COR-L47 (cell line): ENCODE results near the gene FAAP100.

Experiments
- DNase-seq: peaks from one replicate; lab custom pipeline; 2025; lab: John Stamatoyannopoulos, UW

FAAP100 gene

DNA sequence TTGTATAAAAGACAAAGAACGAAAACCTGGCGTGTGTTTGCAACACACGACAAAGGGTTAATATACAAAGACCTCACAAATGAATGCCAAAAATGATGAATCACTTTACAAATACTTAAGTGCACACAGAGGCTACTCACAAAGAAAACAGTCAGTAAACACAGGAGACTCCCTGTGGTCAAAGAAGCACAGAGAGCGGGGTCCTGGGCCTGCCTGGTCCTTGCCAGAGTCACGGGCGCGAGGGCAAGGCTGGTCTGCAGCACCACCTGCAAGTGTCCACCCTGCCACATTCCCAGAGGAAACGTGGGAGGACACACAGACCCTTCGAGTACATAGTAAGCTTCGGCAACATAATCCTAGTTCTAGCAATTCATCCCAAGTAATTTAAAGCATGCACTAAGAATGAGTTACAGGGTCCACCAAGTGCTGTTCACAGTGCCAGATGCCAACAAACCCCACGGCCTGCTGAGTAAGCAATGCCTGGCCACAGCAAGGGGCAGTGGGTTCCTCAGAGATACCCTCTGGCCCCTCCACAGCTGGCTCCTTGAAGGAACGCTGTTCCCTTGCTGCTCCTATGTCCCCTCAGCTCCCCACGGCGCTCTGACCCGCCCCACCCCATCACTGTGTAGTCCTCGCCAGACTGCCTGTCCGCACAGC is 24.6 kb upstream of the FAAP100 start:
- peak; percentile 48 for DNase-seq

DNA sequence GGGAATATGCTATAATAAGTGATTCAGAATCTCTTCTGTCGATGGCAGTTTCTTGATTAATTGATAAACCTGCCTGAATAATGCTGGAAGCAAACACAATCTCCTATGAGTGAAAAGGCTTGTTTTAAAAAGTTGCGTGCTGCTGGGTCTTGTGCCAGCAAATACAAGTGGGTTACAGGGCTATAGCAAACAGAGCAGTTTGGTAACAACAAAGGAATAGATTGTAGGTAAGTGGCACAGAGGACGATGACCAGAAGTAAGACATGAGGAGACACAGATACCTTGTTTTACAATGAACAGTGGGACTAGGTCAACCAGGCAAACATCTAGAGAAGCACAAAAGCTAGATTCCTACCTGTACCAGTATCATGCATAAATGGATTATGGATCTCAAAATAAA is 23.7 kb upstream of the FAAP100 start:
- DNase-seq = no peak

DNA sequence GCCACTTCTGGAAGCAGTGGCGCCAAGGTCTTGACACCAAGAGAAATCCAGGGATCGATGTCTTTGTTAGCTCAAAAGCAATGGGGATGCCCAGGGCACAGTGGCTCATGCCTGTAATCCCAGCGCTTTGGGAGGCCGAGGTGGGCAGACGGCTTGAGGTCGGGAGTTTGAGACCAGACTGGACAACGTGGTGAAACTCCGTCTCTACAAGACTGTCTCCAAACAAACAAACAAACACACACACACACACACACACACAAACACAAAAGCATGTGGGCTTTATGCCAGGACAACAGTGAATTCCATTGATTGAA is 22.4 kb upstream of the FAAP100 start:
- DNase-seq = no peak

DNA sequence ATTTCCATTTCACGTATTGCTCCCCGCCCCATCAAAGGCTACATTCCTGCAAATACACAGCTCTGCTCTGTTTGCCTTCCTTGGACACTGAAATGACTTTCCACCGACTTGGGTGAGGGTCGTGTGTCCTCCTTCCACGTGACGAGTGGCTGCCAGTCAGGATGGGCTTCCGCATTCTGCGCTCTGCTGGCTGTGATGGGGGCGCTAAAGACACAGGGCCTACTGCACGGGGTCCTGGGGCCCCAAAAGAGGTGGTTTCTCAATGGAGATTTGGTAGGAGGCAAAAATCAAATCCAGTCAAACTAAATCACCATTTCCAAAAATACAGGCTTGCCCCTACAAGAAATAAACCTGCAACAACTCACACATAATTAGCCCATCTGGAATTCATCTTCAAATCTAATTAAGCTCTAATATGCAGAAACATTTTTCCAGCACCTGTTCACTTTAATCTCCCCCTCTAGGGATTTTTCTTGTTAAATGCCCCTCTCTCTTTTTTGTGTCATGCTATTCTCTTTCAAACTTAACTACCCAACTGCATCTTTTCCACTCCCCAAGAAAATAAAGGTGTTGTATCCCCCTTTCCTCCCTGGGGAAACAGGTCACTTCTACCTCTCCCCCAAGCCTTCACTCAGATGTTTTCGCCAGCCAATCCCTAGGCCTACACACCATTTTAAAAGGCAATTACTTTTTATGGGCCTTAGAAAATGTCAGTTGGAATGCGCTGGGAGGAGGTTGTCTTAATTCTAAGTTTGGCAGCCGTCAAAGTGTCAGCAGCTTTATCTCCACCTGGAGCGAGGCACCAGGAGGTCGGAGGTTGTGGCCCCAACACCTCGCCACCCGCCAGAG is 21.9 kb upstream of the FAAP100 start:
- no peak for DNase-seq

DNA sequence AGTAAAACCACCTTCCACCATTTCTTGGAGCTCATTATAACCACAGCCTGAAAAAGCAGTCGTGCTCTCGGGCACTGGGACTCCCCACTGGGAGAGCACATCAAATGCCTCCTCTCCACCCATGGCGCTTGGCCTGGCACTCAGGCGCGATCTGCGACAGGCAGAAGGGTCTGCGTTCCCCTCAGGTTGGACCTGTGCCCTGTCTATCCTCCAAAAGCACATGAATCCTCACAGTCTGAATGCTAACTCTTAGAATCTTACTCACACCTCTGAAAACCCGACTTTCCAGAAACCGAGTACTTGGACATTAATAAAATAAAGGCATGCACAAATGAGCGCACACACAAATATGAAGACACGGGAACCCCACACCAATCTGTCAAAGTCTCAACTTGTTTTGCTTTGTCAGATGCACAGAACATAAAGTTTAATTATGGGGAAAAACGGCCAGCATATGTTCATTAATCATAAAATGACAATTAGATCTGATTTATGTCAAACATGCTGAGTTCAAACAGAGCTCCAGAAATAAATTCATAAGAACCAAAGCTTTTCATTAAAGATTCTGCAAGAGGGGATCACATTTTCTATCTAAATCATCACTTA is 20.5 kb upstream of the FAAP100 start:
- no peak for DNase-seq

DNA sequence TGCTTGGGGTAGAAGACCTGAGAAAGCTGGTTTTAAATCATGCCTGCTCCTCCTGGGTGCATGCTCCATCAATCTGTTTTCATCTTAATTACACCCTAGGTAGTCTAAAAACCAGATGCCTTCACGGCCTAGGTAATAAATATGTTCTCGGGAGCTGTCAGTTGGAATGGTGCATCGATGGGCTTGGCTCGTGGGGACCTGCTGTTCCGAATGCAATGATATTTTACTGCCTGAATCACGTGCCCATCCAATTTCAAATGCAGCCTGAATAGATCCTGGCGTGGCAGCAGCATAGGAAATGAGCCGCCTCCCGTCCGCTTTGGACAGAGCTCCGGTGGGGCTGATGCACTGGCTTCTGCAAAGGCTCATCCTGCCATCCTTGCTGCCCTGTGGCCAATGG is 18.8 kb upstream of the FAAP100 start:
- no peak for DNase-seq

DNA sequence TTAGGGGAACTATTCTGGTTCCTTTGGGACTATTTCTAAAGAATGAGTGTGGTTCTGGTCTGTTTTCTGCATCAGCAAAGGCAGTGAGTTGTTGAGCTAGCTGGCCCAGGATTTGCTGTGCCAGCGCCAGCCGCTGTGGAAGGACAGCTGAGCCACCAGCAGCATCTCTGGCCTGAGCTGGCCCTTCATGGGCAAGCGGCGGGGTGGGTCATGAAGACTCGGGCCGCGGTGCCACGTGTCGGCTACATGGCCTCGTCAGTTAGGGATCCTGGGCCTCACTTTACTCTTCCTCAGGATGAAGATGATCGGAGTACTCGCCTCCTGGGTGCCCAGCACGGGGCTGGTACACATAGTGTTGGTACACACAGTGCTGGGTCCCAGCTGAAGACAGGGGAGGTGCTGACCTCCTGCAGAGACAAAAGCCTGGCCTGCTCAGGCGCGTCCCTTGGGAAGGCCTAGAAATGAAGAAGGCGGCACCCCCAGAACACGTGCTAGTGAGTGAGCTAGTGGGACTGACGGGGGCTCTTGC is 17.9 kb upstream of the FAAP100 start:
- no peak for DNase-seq

DNA sequence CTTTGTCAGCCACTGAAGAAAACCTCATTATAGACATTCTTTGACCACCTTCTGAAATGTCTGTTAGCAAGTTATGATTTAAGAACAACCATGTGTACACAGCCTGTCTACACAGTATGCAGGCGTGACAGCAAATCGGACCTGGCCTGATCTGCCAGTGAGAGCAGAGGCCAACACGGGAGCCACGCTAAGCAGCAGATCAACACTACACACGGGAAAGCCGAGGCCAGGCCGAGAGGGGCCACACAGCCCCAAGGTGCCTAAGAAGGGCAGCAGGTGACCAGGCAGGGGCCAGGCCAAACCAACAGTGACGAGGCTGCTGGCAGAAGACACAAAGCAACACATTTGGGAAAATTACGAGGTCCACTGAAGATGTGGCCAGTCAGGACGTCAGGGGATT is 16.3 kb upstream of the FAAP100 start:
- DNase-seq = no peak

DNA sequence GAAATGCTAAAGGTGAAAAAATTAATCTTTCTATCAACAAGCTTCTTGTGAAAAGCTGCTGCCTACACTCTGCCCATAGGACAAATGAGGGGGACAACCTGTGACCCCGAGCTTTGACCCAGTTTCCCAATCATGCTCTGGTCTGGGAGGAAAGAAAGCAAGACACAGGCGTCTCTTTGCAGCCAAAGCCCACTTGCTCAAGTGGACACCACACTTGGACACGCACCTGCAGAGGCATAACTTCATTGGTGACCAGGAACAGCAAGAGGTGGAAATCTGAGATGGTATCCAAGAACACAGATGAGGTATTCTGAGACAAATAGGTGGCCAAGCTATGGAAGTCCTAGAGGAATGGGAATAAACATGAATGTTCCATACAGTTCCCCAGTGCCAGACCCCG is 15.0 kb upstream of the FAAP100 start:
- no peak for DNase-seq

DNA sequence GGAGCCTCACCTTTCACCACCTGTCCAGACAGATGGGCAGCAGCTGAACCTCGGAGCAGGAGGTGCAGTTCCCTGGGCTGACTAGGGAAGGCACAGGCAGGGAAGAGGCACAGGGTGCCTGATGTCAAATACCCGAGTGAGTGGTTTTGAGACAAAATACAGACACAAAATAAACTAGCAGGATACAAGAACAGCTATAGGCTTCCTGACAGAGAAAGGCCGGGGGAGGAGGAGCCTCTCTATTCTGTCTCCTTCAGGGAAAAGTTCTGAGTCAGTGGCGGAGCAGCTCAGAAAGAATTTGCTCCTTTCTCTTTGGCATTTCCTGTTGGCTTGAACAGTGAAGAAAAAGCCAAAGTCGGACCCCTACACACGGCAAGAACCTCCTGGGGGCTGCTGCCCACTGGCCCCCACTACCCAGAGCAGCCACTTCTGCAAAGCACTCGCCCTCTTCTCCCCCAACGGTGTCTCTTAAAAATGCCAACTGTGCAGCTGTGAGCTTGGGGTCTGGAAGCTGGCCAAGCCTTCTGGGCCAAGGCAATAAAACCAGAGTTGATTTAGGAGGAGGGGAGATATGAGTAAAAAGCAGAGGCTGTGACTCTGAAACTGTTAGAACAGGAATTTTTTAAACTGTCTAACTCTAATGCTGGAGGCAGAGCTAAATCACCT is 14.4 kb upstream of the FAAP100 start:
- DNase-seq = peak; percentile 94

DNA sequence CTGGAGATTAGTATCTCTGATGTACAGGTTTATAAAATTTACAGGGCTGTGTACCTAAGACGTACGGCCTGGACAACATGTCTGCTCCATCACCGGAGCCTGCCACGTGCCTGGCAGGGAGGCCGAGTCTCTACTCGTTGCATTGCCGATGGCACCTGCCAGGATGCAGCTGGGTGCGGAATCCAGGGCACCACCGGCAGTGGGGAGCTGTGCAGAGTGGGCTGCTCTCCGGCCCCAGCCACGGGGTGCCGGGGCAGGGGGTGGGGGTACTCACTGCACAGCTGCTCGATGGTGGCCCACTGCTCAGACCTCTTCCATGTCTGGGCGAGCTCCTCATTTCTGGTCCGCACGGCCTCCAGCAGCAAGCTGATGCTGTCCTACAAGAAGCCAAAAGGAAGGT is 13.1 kb upstream of the FAAP100 start:
- no peak for DNase-seq

DNA sequence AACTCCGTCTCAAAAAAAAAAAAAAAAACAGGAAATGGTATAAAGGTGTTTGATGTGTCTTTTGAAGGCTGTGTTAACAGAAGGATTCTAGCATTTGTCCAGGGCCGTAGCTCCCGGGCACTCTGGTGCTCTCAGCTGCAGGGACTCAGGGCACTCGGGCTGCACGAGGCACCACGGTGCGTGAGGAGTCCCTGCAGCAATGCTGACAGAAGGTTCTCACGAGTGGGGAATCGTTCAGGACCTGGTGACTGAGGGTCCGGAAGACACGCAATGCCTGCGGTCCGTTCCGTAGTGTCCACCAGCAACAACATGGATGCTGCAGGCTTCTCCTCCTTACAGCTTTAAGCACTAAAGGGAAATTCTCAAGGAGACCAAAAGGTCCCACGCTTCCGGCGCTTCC is 12.6 kb upstream of the FAAP100 start:
- DNase-seq = no peak

DNA sequence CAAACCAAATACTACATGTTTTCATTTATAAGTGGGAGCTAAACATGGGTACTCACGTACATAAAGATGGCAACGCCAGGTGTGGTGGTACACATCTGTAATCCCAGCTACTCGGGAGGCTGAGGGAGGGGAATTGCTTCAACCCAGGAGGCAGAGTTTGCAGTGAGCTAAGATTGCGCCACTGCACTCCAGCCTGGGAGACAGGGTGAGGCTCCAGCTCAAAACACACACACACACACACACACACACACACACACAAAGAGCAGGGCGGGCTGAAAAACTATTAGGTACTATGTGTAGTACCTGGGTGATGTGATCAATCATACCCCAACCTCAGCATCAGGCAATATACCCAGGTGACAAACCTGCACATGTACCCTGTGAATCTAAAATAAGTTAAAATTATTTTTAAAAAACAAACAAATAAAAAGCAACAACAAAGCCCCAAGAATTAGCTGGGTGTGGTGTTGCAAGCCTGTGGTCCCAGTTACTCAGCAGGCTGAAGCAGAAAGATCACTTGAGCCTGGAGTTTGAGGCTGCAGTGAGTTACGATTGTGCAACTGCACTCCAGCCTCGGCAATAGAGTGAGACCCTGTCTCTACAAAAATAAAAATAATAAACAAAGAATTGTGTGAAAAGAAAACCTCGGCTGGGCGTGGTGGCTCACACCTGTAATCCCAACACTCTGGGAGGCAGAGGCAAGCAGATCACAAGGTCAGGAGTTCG is 11.9 kb upstream of the FAAP100 start:
- no peak for DNase-seq

DNA sequence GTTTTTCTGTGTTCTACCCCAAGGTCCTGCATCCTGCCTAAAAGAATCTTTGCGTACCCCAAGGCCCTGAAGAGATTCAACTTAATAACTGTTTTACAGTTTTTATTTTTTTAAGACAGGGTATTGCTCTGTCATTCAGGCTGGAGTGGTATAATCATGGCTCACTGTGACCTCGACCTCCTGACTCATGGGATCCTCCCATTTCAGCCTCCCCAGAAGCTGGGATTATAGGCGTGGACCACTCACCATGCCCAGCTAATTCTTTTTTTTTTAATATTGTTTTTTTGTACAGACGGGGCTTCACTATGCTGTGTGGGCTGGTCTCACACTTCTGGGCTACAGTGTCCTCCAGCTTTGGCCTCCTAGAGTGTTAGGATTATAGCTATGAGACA is 9.3 kb upstream of the FAAP100 start:
- DNase-seq = no peak

DNA sequence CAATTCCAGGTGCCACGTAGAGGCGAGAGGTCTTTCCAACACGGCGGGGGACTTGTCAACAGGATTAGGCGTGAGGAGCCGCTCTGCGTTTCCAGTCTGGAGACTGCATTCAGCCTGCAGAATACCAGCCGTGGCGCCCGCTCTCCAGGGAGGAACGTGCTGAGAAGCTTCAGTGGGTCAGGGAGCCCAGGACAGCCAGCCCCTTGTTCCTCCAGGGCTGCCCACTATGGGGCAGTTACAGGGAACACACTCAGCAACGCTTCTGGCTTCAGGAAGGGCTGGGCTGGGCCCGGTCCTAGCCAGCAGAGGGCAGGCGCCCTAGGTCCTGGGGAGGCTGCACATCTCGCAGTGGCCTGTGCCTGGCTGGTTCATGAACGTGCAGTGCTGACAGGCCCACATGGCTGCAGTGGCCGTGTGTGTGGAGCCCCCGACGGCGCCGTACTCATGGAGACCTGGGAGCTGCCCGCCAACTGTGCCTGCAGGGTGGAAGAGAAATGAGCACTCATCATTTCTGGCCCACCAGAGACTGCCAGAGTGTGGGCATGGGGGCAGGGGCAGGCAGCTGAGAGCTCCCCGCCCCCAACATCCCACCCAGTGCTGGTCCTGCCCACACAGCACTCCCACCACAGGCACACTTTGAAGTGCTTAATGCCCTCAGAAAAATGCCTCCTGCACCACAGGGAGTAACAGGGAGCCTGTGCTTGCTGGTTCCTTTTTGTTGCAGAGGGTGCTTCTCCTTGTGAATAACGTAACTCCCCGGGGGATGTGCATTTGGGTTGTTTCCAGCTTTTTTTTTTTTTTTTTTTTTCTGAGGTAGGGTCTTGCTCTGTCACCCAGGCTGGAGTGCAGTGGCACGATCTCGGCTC is 7.0 kb upstream of the FAAP100 start:
- peak; percentile 17 for DNase-seq

DNA sequence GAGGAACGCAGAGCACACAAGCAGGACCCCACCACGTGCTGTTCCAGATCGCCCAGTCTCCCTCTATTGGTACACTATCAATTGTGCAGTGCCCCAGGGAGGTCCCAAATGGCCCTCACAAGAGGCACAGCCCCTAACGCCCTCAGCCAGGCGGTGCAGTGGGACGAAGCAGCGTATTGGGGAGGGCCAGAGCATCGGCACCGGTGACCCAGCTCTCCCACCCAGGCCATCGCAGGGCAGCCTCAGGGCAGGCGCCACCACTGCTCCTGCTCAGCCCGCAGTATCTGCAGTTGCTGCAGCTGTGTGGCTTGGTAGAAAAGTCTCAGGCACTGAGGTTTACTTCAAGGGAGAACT is 5.9 kb upstream of the FAAP100 start:
- no peak for DNase-seq

DNA sequence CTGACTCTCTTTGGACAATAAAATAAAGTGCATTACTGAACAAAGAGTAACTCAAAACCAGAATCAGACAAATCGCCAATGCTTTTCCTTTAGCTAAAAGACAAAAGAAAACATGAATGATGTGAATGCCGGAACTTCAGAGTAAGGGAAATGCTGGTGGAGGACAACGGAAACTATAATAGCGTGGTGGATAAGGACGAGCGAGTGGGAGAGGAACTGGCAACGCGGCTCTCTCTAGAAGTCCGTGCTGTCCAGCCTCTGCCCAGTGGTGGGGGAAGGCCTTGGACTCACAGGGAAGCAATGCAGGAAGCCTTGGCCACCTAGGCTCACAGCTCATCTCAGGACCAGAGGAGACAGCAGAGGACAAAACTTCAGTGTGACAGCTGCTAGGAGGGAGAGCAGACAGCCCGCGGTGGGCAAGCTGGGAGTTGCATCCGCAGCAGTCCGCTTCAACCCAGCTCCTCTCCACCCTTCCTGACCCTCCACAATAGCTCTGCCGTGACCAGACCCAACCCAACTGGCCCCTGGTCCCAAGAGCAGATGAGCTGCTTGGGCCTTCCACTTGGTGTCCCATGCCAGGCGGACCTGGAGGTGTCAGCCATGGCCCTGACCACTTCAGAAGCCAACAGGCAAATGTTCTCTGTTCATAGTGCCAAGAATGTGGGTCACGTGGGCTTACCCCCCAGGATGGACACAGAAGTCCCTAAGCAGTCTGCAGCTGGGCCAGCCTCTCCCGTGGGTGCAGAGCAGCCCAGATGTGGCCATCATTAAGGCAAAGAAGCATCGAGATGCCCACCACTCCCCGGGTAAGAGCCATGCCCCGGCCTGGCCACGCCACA is 5.3 kb upstream of the FAAP100 start:
- DNase-seq = no peak

DNA sequence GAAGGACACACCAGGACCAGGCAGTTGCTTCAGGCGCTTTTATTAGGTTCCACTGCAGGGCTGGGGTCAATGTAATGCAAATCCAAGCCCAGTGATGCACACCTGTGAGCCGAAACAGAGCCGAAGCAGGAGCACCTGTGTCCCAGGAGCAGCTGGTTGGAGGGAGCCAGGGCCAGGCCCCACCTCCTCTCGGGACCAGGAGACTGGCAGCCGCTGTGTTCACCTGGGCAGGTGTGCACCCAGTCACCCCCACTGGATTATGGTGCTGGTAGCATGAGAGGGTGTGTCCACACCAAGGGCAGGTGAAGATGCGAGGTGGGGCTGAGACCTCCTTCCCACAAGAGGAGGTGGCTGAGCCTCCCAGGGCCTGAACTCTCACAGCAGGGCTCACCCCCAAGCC is 4.7 kb upstream of the FAAP100 start:
- no peak for DNase-seq

DNA sequence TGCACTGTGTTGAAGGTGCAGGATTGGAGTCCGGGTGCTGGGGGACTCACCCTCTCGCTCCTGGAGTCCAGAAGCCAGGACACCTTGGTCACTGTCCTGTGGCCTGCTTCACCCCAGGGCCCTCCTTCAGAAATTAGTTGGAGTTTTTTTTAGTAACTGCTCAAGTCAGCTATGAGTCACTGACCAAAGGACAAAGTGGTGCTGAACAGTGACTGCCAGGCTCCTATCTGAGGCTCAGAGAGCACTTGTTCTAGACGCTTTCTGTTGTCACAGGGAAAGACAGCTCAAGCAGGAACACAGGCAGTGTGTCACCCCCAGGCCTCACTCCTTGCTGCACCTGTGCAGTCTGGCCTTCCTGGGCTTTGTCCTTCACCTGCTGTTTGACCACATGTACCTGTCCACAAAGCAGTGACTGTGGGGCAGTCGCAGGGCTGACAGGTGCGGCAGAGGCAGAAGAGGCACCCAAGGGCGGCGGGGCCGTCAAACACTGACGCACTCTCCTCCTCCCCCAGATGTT is 4.1 kb upstream of the FAAP100 start:
- DNase-seq = no peak

DNA sequence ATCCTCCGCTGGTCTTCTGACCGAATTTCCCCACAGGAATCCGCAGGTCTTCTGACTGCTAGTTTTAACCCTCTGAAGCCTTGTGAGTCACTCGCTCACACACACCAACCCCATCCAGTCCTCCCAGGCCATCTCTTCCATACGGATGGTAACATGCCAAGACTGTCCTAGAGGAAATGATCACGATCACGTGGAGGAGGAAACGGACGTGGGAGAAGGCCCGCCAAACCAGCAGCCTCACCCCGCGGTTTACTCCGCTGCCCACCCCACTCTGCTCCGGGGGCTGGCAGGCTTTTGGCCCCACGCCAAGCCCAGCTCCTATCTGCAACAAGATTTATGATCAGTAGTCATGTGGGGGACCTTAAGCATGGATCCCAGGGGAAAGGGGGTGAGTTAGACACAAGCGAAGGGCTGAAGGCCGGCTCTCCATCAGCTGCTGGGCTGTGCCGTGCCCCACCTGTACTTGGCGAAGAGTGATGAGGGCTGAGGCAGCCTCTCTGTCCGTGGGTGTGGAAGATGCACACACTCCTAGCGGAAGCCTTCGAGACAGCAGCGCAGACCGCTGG is 1.5 kb upstream of the FAAP100 start:
- peak; percentile 77 for DNase-seq
